ENCODE data around the gene GALNT18.

- no peak for TF ChIP-seq CTCF (IDR thresholded peaks at IDR 0.05)
- TF ChIP-seq POLR2AphosphoS5 (IDR thresholded peaks at IDR 0.05) = no peak
Observed at GRCh38 chr11:11244470-11245080, 377.2 kb downstream of the GALNT18 start.

Measured in breast epithelium (tissue), 3 donors.